ELR (cell line): Measurements from ENCODE around the gene COL6A2.
"Not testable (repeated sequence)": the region's sequence is repeated elsewhere in the genome, so short reads cannot be mapped to it uniquely, and the experiment has no call there.

ENCODE experiments used
- DNase-seq: peaks from one replicate; pipeline ENCODE4 v3.0.0-alpha.2; 2015; ENCODE audit warnings: low read depth

COL6A2 gene

GRCh38 chr21:46126309-46127238 is 28.7 kb downstream of the COL6A2 start:
- no peak for DNase-seq

- no peak for DNase-seq
Observed at GRCh38 chr21:46127239-46128105, 29.6 kb downstream of the COL6A2 start.

GRCh38 chr21:46128106-46128932 is 30.4 kb downstream of the COL6A2 start:
- DNase-seq: no peak

- DNase-seq: no peak
Observed at GRCh38 chr21:46128933-46129571, 31.1 kb downstream of the COL6A2 start.

- DNase-seq: no peak
Observed at GRCh38 chr21:46129846-46130651, 32.1 kb downstream of the COL6A2 start.

GRCh38 chr21:46130831-46131587 is 33.1 kb downstream of the COL6A2 start:
- no peak for DNase-seq

- DNase-seq: no peak
Observed at GRCh38 chr21:46131588-46131837, 33.6 kb downstream of the COL6A2 start.

GRCh38 chr21:46131838-46132651 is 34.1 kb downstream of the COL6A2 start:
- DNase-seq: no peak

- no peak for DNase-seq
Observed at GRCh38 chr21:46135782-46136395, 38.0 kb downstream of the COL6A2 start.

GRCh38 chr21:46136739-46137349 is 38.9 kb downstream of the COL6A2 start:
- DNase-seq: no peak

GRCh38 chr21:46137908-46138307 is 40.0 kb downstream of the COL6A2 start:
- no peak for DNase-seq

GRCh38 chr21:46138383-46138970 is 40.6 kb downstream of the COL6A2 start:
- DNase-seq: no peak

- no peak for DNase-seq
Observed at GRCh38 chr21:46139686-46140085, 41.8 kb downstream of the COL6A2 start.

GRCh38 chr21:46140352-46141003 is 42.6 kb downstream of the COL6A2 start:
- DNase-seq: not testable (repeated sequence)

GRCh38 chr21:46141767-46142581 is 44.1 kb downstream of the COL6A2 start:
- no peak for DNase-seq
